ENCODE data around the gene FOS.
"Not testable (repeated sequence)": the region's sequence is repeated elsewhere in the genome, so short reads cannot be mapped to it uniquely, and the experiment has no call there.

Gene FOS

GRCh38 chr14:75277008-75277814, 1.4 kb upstream of the FOS start:
- peak; percentile 64 for DNase-seq
- ATAC-seq, result peak; percentile 40

- no peak for DNase-seq
- peak; percentile 16 for ATAC-seq
Observed at GRCh38 chr14:75277815-75278421, 710 bp upstream of the FOS start.

- no peak for ATAC-seq
- DNase-seq, result peak; percentile 72
Observed at GRCh38 chr14:75279153-75279762, 630 bp downstream of the FOS start.

DNA sequence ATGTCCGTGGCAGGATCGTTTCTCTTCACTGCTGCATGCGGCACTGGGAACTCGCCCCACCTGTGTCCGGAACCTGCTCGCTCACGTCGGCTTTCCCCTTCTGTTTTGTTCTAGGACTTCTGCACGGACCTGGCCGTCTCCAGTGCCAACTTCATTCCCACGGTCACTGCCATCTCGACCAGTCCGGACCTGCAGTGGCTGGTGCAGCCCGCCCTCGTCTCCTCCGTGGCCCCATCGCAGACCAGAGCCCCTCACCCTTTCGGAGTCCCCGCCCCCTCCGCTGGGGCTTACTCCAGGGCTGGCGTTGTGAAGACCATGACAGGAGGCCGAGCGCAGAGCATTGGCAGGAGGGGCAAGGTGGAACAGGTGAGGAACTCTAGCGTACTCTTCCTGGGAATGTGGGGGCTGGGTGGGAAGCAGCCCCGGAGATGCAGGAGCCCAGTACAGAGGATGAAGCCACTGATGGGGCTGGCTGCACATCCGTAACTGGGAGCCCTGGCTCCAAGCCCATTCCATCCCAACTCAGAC, 1.2 kb downstream of the FOS start:
- DNase-seq (no peak), ATAC-seq (no peak)

- no peak for ATAC-seq
- no peak for DNase-seq
Observed at GRCh38 chr14:75280291-75280830, 1.7 kb downstream of the FOS start.

- no peak for DNase-seq
- no peak for ATAC-seq
Observed at GRCh38 chr14:75280831-75281653, 2.4 kb downstream of the FOS start.

GRCh38 chr14:75281654-75282019, 3.0 kb downstream of the FOS start:
- ATAC-seq (no peak), DNase-seq (no peak)

DNA sequence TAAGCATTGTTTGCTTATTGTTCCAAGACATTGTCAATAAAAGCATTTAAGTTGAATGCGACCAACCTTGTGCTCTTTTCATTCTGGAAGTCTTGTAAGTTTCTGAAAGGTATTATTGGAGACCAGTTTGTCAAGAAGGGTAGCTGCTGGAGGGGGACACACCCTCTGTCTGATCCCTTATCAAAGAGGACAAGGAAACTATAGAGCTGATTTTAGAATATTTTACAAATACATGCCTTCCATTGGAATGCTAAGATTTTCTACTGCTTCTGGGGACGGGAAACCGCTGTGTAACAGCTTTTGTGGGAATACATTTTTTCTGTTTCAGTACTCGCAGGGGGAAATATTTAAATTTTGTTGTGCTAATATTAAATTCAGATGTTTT, 3.5 kb downstream of the FOS start:
- no peak for ATAC-seq
- DNase-seq, result no peak

GRCh38 chr14:75282555-75283161, 4.0 kb downstream of the FOS start:
- DNase-seq, result not testable (repeated sequence)

DNA sequence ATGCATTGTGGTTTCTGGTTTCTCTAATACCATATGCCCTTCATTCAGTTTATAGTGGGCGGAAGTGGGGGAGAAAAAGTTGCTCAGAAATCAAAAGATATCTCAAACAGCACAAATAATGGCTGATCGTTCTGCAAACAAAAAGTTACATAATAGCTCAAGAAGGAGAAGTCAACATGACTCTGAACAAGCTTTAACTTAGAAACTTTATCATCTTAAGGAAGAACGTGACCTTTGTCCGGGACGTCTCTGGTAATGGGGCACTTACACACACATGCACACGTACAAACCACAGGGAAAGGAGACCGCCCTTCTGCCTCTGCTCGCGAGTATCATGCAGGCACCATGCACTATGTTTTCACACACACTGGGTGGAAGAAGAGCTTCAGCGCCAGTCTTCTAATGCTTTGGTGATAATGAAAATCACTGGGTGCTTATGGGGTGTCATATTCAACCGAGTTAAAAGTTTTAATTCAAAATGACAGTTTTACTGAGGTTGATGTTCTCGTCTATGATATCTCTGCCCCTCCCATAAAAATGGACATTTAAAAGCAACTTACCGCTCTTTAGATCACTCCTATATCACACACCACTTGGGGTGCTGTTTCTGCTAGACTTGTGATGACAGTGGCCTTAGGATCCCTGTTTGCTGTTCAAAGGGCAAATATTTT, 4.7 kb downstream of the FOS start:
- no peak for DNase-seq
- no peak for ATAC-seq

More at GRCh38 chr14:75282555-75283161, 4.0 kb downstream of the FOS start:
- not testable (repeated sequence) for ATAC-seq

DNA sequence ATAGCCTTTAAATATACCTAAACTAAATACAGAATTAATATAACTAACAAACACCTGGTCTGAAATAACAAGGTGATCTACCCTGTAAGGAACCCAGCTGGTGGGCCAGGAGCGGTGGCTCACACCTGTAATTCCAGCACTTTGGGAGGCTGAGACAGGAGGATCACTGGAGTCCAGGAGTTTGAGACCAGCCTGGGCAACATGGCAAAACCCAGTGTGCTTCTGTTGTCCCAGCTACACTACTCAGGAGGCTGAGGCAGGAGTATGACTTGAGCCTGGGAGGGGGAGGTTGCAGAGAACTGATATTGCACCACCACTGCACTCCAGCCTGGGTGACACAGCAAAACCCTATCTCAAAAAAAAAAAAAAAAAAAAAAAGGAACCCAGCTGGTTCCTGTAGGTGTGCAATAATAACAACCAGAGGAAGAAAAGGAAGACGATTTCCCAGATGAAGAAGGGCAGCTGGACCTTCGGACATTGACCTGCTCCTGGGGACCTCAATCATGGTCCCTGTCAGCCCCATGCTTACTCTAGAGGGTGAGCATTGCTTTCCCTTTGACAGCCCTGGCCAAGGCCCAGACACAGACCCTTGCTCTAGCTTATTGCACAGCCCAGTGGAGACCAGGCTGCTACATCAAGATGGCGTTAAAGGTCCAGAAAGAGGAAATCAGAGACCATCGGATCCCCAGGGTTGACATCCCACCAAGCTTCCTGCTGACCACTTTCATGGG, 5.4 kb downstream of the FOS start:
- DNase-seq (no peak), ATAC-seq (no peak)

- DNase-seq (no peak), ATAC-seq (no peak)
Observed at GRCh38 chr14:75285331-75285730, 6.7 kb downstream of the FOS start.

- DNase-seq (no peak), ATAC-seq (no peak)
Observed at GRCh38 chr14:75286313-75286712, 7.7 kb downstream of the FOS start.

GRCh38 chr14:75289840-75290388, 11.3 kb downstream of the FOS start:
- no peak for ATAC-seq
- DNase-seq, result no peak

DNA sequence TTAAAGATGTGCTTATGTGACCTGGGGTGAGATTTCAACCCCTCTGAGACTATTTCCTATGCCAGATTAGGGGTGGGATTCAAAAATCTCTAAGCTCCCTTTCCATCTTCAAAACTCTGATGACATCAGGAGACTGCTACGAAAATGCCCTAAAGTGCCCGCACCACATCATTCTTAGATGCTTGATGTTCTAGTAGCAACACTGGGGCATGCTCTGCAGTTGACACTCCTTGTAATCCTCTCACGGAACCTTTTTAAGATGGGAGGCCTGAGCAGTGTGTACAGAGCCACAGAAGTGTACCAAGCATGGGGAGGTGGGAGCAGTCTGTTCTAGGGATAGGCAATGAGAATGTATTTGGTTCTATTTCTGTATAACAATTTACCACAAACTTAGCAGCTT, 12.2 kb downstream of the FOS start:
- DNase-seq (no peak), ATAC-seq (no peak)

DNA sequence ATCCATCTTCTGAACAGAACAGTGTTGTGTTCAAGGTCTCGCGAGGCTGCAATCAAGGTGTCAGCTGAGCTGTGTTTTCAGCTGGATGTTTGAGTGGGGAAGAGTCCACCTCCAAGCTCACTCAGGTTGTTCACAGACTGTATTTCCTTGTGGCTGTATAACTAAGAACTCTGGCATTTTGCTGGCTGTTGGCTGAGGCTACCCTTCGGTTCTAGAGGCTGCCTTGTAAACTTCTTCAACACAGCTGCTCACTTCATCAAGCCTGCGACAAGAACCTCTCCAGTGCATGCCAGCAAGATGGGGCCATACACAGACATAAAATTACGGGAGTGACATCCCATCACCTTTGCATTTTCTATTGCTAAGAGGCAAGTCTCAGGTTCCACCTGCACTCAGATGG, 12.7 kb downstream of the FOS start:
- ATAC-seq, result no peak
- DNase-seq, result no peak

- DNase-seq, result no peak
- ATAC-seq, result no peak
Observed at GRCh38 chr14:75292101-75292563, 13.5 kb downstream of the FOS start.

DNA sequence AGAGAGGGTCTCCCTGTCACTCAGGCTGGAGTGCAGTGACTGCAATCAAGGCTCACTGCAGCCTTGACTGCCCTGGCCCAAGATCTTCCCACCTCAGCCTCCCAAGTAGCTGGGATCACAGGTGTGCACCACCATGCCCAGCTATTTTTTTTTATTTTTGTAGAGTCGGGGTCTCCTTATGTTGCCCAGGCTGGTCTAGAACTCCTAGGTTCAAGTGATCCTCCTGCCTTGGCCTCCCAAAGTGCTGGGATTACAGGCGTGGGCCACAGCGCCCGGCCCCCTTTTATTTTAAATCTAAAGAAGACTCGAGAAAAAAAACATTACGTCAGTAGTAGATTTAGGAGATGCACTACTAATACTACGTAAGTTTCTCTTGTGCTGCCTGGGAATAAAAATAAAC, 14.3 kb downstream of the FOS start:
- no peak for ATAC-seq
- DNase-seq, result no peak

DNA sequence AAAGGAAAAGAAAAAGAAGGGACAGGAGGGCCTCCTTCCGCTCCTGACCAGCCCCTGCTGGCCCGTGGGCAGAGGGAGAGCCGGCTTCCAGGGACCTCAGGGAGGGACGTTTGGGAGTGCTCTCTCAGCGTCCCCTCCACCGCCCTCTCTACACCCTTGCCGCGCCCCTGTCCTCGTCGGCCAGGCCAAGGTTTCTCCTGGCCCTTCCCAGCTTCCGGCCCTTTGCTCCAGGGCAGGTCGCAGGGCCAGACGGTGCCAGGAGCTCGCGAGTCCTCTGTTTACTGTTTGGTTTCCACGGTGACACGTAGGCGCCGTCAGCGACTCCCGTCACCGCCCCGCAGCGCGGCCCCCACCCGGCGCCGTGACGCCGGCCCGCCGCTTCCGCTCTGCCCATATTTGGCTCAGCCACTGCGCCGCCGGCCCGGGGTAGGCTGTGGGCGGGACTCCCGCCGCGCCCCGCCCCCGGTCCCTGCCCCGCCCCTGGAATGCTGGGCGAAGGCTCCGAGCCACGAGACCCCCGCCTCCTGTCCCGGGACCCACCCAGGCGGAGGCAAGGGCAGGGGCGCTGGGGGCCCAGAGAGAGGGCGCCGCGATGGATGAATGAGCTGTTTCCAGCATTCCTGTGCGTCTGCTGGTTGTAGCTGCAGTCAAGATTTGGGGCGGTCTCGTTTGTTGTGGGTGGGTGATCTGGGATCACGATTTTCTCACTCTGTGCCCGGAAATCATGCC, 15.5 kb downstream of the FOS start:
- peak; percentile 97 for ATAC-seq
- DNase-seq, result peak; percentile 96

Data from stimulated activated naive CD8-positive, alpha-beta T cell treated with anti-CD3 and anti-CD28 coated beads, Interleukin-15, Interleukin-2, amounts not matched to agents 100 U/mL and 50 U/mL, for 24 hours (primary cell).